ENCODE measurements around the gene ZFP3. TPM values are rescaled to one million over a fixed set of nuclear protein-coding genes. Genes with fewer than 3 reads are reported as not detected.
"Not testable (repeated sequence)": the region's sequence is repeated elsewhere in the genome, so short reads cannot be mapped to it uniquely, and the experiment has no call there.

The ZFP3 gene
- polyA plus RNA-seq, 1 experiment = 3.0 TPM

DNA sequence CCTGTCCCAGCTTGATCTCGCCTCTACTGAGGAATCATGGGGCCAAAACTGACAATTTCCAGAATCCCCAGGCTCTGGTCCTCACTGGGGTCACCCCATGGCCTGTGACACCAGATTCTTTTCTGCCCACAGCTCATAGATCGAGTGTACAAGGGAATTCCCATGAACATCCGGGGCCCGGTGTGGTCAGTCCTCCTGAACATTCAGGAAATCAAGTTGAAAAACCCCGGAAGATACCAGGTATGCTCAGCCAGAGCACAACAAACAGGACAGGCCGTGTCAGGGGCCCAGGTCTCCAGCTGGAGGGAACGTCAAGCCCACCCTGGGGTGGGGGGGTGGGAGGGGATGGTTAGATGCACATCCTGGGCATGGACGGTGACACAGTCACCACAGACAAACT lies 55.0 kb downstream of the ZFP3 start:
- ChIA-PET CTCF (no interaction called here), POLR2A (no interaction called here)
- H3K9me3 ChIP-seq (ENCODE audit: control insufficient read depth, insufficient read depth, low read length) = no peaks in the 10 kb centered on the region; the same call in 1 of the 2 replicates
- TF ChIP-seq, protein P1, sequence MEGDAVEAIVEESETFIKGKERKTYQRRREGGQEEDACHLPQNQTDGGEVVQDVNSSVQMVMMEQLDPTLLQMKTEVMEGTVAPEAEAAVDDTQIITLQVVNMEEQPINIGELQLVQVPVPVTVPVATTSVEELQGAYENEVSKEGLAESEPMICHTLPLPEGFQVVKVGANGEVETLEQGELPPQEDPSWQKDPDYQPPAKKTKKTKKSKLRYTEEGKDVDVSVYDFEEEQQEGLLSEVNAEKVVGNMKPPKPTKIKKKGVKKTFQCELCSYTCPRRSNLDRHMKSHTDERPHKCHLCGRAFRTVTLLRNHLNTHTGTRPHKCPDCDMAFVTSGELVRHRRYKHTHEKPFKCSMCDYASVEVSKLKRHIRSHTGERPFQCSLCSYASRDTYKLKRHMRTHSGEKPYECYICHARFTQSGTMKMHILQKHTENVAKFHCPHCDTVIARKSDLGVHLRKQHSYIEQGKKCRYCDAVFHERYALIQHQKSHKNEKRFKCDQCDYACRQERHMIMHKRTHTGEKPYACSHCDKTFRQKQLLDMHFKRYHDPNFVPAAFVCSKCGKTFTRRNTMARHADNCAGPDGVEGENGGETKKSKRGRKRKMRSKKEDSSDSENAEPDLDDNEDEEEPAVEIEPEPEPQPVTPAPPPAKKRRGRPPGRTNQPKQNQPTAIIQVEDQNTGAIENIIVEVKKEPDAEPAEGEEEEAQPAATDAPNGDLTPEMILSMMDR (IDR thresholded peaks at IDR 0.05; ENCODE audit: low read depth, low read length) = no peak
- DNase-seq (ENCODE audit: low read depth, low spot score) = no peak
- H3K4me3 ChIP-seq (ENCODE audit: low read depth, low read length) = no peak overlapping the region
- H3K27ac ChIP-seq (ENCODE audit: low read depth, low read length) = no peak overlapping the region
- peaks cover 6% of the 10 kb centered on the region for H3K27me3 ChIP-seq (ENCODE audit: control insufficient read depth, insufficient read depth, low read length)

DNA sequence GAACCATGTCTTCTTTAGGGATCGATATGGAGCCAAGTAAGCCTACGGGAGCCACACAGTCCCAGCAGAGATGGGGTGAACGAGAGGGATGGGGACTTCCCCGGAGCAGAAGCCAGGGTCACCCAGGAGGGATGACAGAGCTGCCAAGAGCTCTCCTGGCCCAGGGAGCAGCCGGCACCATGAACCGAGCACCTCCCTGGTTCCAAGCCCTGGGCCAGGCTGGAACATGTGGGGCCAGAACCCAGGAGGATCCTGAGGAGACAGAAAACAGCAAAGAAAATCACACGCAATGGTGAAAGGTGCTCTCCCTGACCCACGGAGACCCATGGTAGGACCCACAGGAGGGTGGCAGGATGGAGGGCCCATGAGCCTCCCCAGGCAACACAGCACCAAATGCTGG lies 55.7 kb downstream of the ZFP3 start:
- H3K4me3 ChIP-seq (ENCODE audit: low read depth, low read length); H3K27me3 ChIP-seq (ENCODE audit: control insufficient read depth, insufficient read depth, low read length); H3K27ac ChIP-seq (ENCODE audit: low read depth, low read length); POLR2A ChIA-PET; DNase-seq (ENCODE audit: low read depth, low spot score); H3K9me3 ChIP-seq (ENCODE audit: control insufficient read depth, insufficient read depth, low read length); CTCF ChIA-PET: not testable (repeated sequence)

DNA sequence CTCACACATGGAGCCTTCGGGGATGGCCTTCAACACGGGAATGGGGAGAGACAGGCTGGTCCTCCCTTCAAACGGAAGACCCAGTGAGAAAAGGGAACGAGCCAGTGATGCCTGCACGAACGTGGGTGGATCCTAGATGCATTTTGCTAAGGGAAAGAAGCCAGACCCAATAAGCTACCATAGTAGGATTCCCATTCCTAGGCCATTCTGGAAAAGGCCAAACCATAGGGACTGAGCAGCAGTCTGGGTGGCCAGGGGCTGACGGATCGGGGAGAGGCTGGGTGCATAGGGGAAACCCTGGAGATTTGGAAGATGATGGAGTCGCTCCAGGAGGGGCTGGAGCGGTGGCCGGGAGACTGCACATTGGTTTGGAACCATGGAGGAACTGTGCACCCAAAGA lies 56.3 kb downstream of the ZFP3 start:
- H3K27me3 ChIP-seq (ENCODE audit: control insufficient read depth, insufficient read depth, low read length); POLR2A ChIA-PET; H3K27ac ChIP-seq (ENCODE audit: low read depth, low read length); CTCF ChIA-PET; H3K4me3 ChIP-seq (ENCODE audit: low read depth, low read length); DNase-seq (ENCODE audit: low read depth, low spot score); H3K9me3 ChIP-seq (ENCODE audit: control insufficient read depth, insufficient read depth, low read length): not testable (repeated sequence)

DNA sequence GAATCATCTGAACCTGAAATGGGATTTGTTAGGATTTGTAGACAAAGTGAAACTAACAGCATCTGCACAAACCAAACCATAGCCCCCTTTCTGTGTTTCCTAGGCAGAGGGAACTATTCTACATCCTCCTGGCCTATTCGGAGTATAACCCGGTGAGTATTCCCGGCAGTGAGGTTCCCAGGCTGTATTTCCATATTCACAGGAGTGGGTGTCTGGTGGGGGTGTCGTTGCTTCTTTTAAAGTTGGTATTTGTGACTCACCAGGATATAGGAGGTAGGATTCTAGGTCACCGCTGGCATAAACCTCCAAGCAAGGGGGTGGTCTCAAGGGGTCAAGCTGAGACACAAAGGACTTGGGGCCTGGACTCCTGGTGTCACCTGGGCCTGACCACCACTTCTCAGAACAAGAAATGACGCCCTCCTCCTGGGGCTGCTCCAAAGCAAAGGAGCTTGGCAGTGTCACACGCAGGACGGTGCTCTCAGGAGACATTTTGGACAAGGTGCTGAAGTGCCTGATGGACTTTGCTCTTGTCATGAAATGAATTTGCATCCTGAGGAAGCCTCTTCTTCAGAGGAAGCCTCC lies 57.0 kb downstream of the ZFP3 start:
- CTCF ChIA-PET; DNase-seq (ENCODE audit: low read depth, low spot score); H3K9me3 ChIP-seq (ENCODE audit: control insufficient read depth, insufficient read depth, low read length); H3K27ac ChIP-seq (ENCODE audit: low read depth, low read length); H3K4me3 ChIP-seq (ENCODE audit: low read depth, low read length); H3K27me3 ChIP-seq (ENCODE audit: control insufficient read depth, insufficient read depth, low read length); POLR2A ChIA-PET: not testable (repeated sequence)

DNA sequence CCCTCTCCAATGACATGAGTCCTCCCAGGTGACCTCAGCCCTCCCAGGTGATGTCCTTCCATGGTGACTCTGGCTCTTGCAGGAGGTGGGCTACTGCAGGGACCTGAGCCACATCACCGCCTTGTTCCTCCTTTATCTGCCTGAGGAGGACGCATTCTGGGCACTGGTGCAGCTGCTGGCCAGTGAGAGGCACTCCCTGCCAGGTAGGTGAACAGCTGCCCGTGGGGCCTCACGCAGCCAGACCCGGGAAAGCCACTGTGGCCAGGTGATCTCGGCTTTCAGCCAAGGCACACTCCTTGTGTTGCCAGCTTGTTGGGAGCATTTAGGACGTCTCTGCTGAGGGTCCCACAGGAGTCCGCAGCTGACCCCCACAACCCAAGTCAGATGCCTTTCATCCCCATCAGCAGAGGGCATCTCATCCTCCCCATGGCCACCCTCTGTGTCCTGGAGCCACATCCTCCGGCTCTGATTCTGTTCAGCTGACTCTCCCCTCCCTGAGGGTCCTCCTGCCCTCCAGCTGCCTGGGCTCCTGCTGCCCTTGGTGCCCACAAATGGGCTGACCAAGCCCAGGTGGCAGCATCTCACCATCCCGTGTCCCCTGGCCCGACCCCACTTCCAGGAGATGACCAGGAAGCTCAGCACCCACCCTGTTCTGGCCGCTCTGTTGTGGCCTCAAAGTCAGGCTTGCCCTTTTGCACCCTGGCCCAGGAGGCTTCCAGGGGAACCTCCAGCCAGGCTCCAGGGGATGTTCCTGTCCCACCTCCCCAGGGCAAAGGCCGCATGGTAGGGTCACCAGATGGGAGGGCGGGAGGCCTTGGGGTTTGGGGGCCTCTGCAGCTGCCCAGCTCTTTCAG lies 57.7 kb downstream of the ZFP3 start:
- CTCF ChIA-PET = no interaction called here
- DNase-seq (ENCODE audit: low read depth, low spot score) = no peak
- peaks cover 3% of the 10 kb centered on the region for H3K27me3 ChIP-seq (ENCODE audit: control insufficient read depth, insufficient read depth, low read length)
- no peak overlapping the region for H3K27ac ChIP-seq (ENCODE audit: low read depth, low read length)
- POLR2A ChIA-PET = no interaction called here
- H3K4me3 ChIP-seq (ENCODE audit: low read depth, low read length) = no peak overlapping the region
- TF ChIP-seq, protein P1 (IDR thresholded peaks at IDR 0.05; ENCODE audit: low read depth, low read length) = no peak
- peaks cover 6% of the 10 kb centered on the region; the same call in 1 of the 2 replicates for H3K9me3 ChIP-seq (ENCODE audit: control insufficient read depth, insufficient read depth, low read length)

DNA sequence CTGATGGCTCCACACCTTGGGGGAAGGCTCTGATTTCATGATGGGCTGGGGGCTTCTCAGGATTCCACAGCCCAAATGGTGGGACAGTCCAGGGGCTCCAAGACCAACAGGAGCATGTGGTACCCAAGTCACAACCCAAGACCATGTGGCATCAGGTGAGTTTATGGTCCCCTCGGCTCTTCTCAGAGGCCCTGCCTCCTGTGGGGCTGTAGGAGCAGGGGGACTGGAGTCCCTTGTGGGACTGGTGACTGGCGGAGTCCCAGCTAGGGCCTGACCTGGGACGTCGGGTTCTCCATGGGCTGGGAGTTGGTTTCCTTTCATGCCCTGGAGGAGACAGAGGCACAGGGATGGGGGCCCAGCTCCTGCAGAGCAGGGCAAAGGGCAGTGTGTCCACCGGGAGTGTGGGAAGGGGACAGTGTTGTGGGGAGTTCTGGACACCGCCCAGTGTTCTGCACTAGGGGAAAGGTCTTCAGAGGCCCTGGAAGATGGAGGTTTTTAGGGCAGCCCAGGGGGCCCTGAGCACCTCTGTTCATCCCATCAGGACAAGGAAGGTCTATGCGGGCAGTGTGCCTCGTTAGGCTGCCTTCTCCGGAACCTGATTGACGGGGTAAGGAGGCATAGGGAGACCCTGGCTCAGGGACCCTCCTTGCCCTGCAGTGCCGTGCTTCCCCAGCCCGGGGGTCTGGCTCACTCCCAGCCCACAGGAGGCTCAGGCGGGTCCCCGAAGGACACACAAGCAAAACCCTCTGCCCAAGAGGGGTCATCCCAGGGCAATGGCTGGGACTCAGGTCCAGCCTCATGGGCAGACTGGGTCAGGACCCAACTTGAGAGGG lies 58.5 kb downstream of the ZFP3 start:
- DNase-seq (ENCODE audit: low read depth, low spot score); CTCF ChIA-PET; H3K9me3 ChIP-seq (ENCODE audit: control insufficient read depth, insufficient read depth, low read length); POLR2A ChIA-PET; H3K4me3 ChIP-seq (ENCODE audit: low read depth, low read length); H3K27me3 ChIP-seq (ENCODE audit: control insufficient read depth, insufficient read depth, low read length); H3K27ac ChIP-seq (ENCODE audit: low read depth, low read length): not testable (repeated sequence)

DNA sequence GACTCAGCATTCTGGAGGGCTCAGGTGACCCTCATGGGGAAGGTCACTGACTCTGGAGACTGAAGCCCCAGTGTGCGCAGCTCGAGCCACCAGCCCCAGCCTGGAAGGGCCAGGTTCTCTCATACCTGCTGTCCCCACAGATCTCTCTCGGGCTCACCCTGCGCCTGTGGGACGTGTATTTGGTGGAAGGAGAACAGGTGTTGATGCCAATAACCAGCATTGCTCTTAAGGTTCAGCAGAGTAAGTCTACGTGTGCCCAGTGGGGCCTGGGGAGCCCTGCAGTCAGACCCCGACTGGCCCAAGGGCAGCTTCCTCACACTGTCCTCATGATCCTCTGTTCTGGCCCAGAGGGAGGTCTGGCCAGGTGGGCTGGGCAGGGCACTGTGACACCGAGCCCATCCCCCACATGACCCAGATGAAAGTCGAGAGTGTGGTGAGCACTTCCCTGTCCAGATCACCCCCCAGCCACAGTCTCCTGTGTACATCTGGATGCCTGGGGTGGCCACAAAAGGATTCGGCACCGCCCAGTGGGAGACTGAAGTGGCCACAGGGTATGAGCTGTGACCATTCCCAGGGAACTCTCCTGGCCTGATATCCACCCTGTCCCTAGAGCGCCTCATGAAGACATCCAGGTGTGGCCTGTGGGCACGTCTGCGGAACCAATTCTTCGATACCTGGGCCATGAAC lies 59.4 kb downstream of the ZFP3 start:
- H3K9me3 ChIP-seq (ENCODE audit: control insufficient read depth, insufficient read depth, low read length); H3K4me3 ChIP-seq (ENCODE audit: low read depth, low read length); CTCF ChIA-PET; POLR2A ChIA-PET; H3K27ac ChIP-seq (ENCODE audit: low read depth, low read length); H3K27me3 ChIP-seq (ENCODE audit: control insufficient read depth, insufficient read depth, low read length); DNase-seq (ENCODE audit: low read depth, low spot score): not testable (repeated sequence)

DNA sequence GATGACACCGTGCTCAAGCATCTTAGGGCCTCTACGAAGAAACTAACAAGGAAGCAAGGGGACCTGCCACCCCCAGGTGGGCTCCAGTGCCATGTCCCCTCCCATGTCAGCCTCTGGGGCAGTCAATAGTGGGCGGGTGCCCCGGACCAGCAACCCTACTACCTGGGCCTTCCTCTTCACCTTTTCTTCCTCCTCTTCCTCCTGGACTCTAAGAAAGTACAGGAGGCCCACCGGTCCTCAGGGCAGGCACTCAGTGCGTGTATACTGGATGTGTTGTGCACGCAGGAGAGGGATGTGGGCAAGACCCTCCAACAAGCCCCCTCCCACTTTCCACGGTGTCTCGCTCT lies 59.9 kb downstream of the ZFP3 start:
- CTCF ChIA-PET; H3K9me3 ChIP-seq (ENCODE audit: control insufficient read depth, insufficient read depth, low read length); H3K27ac ChIP-seq (ENCODE audit: low read depth, low read length); POLR2A ChIA-PET; DNase-seq (ENCODE audit: low read depth, low spot score); H3K27me3 ChIP-seq (ENCODE audit: control insufficient read depth, insufficient read depth, low read length); H3K4me3 ChIP-seq (ENCODE audit: low read depth, low read length): not testable (repeated sequence)
